Skeletal muscle satellite cell (primary cell): ENCODE results near the gene CD99L2.

Experiments
- H3K27me3 ChIP-seq: 2 replicates; pipeline ENCODE4 v1.7.0; 2013; ENCODE audit warnings: low read length; ENCODE audit not compliant: control insufficient read depth, insufficient read depth
- H3K36me3 ChIP-seq: 2 replicates; pipeline ENCODE4 v1.7.0; 2013; ENCODE audit warnings: mild to moderate bottlenecking, control low read depth, low read length; ENCODE audit not compliant: insufficient read depth
- H3K4me1 ChIP-seq: 2 replicates; pipeline ENCODE4 v1.7.0; 2013; ENCODE audit warnings: low read length; ENCODE audit not compliant: control insufficient read depth, insufficient read depth
- H3K4me2 ChIP-seq: 2 replicates; pipeline ENCODE4 v1.7.0; 2013; ENCODE audit warnings: mild to moderate bottlenecking, low read length
- H3K4me3 ChIP-seq: 2 replicates; pipeline ENCODE4 v1.7.0; 2013; ENCODE audit warnings: low read length
- H3K9ac ChIP-seq: 2 replicates; pipeline ENCODE4 v1.7.0; 2013; ENCODE audit warnings: mild to moderate bottlenecking, low read depth, low read length, moderate library complexity
- H3K9me3 ChIP-seq: replicated peaks from 2 replicates; pipeline ENCODE4 v1.7.0; 2013; ENCODE audit warnings: mild to moderate bottlenecking, control low read depth, low read length

CD99L2 gene

GRCh38 chrX:150768580-150769190, 129.8 kb downstream of the CD99L2 start:
- Histone ChIP-seq H3K9me3 (no peaks in the 10 kb centered on the region), H3K4me1 (peaks cover 14% of the 10 kb centered on the region), H3K9ac (no peak overlapping the region), H3K27me3 (no peaks in the 10 kb centered on the region), H3K4me2 (no peak overlapping the region), H3K4me3 (no peak overlapping the region), H3K36me3 (peaks cover 4% of the 10 kb centered on the region)

GRCh38 chrX:150768132-150768485, 130.4 kb downstream of the CD99L2 start:
- H3K4me3 ChIP-seq = no peak overlapping the region
- no peak overlapping the region for H3K9ac ChIP-seq
- peaks cover 14% of the 10 kb centered on the region for H3K4me1 ChIP-seq
- H3K36me3 ChIP-seq = peaks cover 4% of the 10 kb centered on the region
- H3K9me3 ChIP-seq = no peaks in the 10 kb centered on the region
- no peaks in the 10 kb centered on the region for H3K27me3 ChIP-seq
- H3K4me2 ChIP-seq = no peak overlapping the region

- no peak overlapping the region for H3K4me2 ChIP-seq
- H3K9ac ChIP-seq = no peak overlapping the region
- H3K36me3 ChIP-seq = peaks cover 4% of the 10 kb centered on the region
- no peaks in the 10 kb centered on the region for H3K27me3 ChIP-seq
- no peak overlapping the region for H3K4me3 ChIP-seq
- H3K4me1 ChIP-seq = peaks cover 14% of the 10 kb centered on the region
- no peaks in the 10 kb centered on the region for H3K9me3 ChIP-seq
Observed at GRCh38 chrX:150767475-150768131, 130.9 kb downstream of the CD99L2 start.

GRCh38 chrX:150767045-150767395, 131.4 kb downstream of the CD99L2 start:
- Histone ChIP-seq H3K27me3 (no peaks in the 10 kb centered on the region), H3K4me2 (no peak overlapping the region), H3K4me1 (peaks cover 14% of the 10 kb centered on the region), H3K4me3 (no peak overlapping the region), H3K36me3 (peaks cover 4% of the 10 kb centered on the region), H3K9ac (no peak overlapping the region), H3K9me3 (no peaks in the 10 kb centered on the region)

- no peaks in the 10 kb centered on the region for H3K27me3 ChIP-seq
- H3K4me1 ChIP-seq = peaks cover 14% of the 10 kb centered on the region
- H3K36me3 ChIP-seq = peaks cover 4% of the 10 kb centered on the region
- H3K4me3 ChIP-seq = no peak overlapping the region
- no peaks in the 10 kb centered on the region for H3K9me3 ChIP-seq
- no peak overlapping the region for H3K9ac ChIP-seq
- no peak overlapping the region for H3K4me2 ChIP-seq
Observed at GRCh38 chrX:150766351-150767044, 132.0 kb downstream of the CD99L2 start.

GRCh38 chrX:150765782-150766350, 132.6 kb downstream of the CD99L2 start:
- Histone ChIP-seq H3K4me1 (peaks cover 14% of the 10 kb centered on the region), H3K27me3 (no peaks in the 10 kb centered on the region), H3K36me3 (peaks cover 4% of the 10 kb centered on the region), H3K4me2 (no peak overlapping the region), H3K9ac (no peak overlapping the region), H3K9me3 (no peaks in the 10 kb centered on the region), H3K4me3 (no peak overlapping the region)

- Histone ChIP-seq H3K4me3 (no peak overlapping the region), H3K36me3 (peaks cover 4% of the 10 kb centered on the region), H3K27me3 (no peaks in the 10 kb centered on the region), H3K9ac (no peak overlapping the region), H3K4me1 (peaks cover 14% of the 10 kb centered on the region), H3K4me2 (no peak overlapping the region), H3K9me3 (no peaks in the 10 kb centered on the region)
Observed at GRCh38 chrX:150765237-150765636, 133.2 kb downstream of the CD99L2 start.

- no peaks in the 10 kb centered on the region for H3K27me3 ChIP-seq
- H3K9me3 ChIP-seq = peaks cover 4% of the 10 kb centered on the region
- H3K36me3 ChIP-seq = peaks cover 4% of the 10 kb centered on the region
- H3K9ac ChIP-seq = no peak overlapping the region
- no peak overlapping the region for H3K4me3 ChIP-seq
- no peak overlapping the region for H3K4me2 ChIP-seq
- peaks cover 14% of the 10 kb centered on the region for H3K4me1 ChIP-seq
Observed at GRCh38 chrX:150763810-150764209, 134.7 kb downstream of the CD99L2 start.

- Histone ChIP-seq H3K4me2 (no peak overlapping the region), H3K9me3 (peaks cover 4% of the 10 kb centered on the region), H3K4me1 (peaks cover 14% of the 10 kb centered on the region), H3K27me3 (no peaks in the 10 kb centered on the region), H3K9ac (no peak overlapping the region), H3K36me3 (peaks cover 2% of the 10 kb centered on the region), H3K4me3 (no peak overlapping the region)
Observed at GRCh38 chrX:150763303-150763797, 135.1 kb downstream of the CD99L2 start.

- peaks cover 4% of the 10 kb centered on the region for H3K9me3 ChIP-seq
- H3K4me3 ChIP-seq = no peak overlapping the region
Observed at GRCh38 chrX:150762258-150763165, 136.0 kb downstream of the CD99L2 start.

GRCh38 chrX:150761819-150762216, 136.7 kb downstream of the CD99L2 start:
- H3K9me3 ChIP-seq = peaks cover 4% of the 10 kb centered on the region
- H3K27me3 ChIP-seq = no peaks in the 10 kb centered on the region
- H3K9ac ChIP-seq = no peak overlapping the region
- H3K4me2 ChIP-seq = no peak overlapping the region
- no peaks in the 10 kb centered on the region for H3K36me3 ChIP-seq
- H3K4me3 ChIP-seq = no peak overlapping the region
- H3K4me1 ChIP-seq = peaks cover 3% of the 10 kb centered on the region

More at GRCh38 chrX:150762258-150763165, 136.0 kb downstream of the CD99L2 start:
- H3K9ac ChIP-seq = no peak overlapping the region
- H3K27me3 ChIP-seq = no peaks in the 10 kb centered on the region
- peaks cover 10% of the 10 kb centered on the region for H3K4me1 ChIP-seq
- no peak overlapping the region for H3K4me2 ChIP-seq
- H3K36me3 ChIP-seq = no peaks in the 10 kb centered on the region
